ENCODE measurements around the gene PITPNC1. TPM values are rescaled to one million over a fixed set of nuclear protein-coding genes. Genes with fewer than 3 reads are reported as not detected.

The PITPNC1 gene
- total RNA-seq, 1 donor from 2014 or later, result 8.1 TPM

DNA sequence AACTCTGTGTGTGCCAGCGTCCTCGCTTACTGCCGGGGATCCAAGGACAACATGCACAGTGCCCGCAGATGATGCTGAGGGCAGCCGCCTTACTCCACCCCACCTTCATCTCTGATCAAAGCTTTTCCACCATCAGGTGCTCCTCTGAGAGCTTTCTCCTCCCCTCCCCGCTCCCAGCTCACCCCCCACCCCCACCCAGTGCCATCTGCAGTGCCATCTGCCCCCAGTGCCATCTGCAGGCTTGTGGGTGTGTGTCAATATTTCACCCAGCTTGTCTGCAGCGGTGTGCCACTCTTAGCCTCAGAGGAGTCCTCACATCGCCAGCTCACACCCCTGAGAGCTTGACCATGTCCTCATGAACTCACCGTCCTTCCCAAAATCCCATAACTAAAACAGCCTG is 242.5 kb downstream of the PITPNC1 start:
- no peak for TF ChIP-seq POLR2A (IDR thresholded peaks at IDR 0.05)
- TF ChIP-seq CTCF (IDR thresholded peaks at IDR 0.05), result no peak
- TF ChIP-seq POLR2AphosphoS5 (IDR thresholded peaks at IDR 0.05; ENCODE audit: insufficient read depth in 1 of 2, low read depth in 1 of 2), result no peak
- no peak for DNase-seq (ENCODE audit: extremely low spot score in 2 of 2)
- no peaks in the 10 kb centered on the region for H3K9me3 ChIP-seq
- H3K4me1 ChIP-seq, result peaks cover 13% of the 10 kb centered on the region
- H3K36me3 ChIP-seq, result no peaks in the 10 kb centered on the region
- no peaks in the 10 kb centered on the region for H3K27me3 ChIP-seq
- H3K27ac ChIP-seq, result no peak overlapping the region
- intact Hi-C loops (cut with DNase I), result loop anchor here (10.0 kb wide), 1 partner anchor 875 kb away; no protein-coding TSS in a partner anchor
- H3K4me3 ChIP-seq, result no peak overlapping the region

GRCh38 chr17:67620088-67620487 is 243.0 kb downstream of the PITPNC1 start:
- no peak for DNase-seq (ENCODE audit: extremely low spot score in 2 of 2)
- Histone ChIP-seq H3K9me3 (no peaks in the 10 kb centered on the region), H3K27me3 (no peaks in the 10 kb centered on the region), H3K4me1 (peaks cover 8% of the 10 kb centered on the region), H3K4me3 (no peak overlapping the region), H3K36me3 (no peaks in the 10 kb centered on the region), H3K27ac (no peak overlapping the region)
- no peak for TF ChIP-seq POLR2A (IDR thresholded peaks at IDR 0.05)
- no peak for TF ChIP-seq CTCF (IDR thresholded peaks at IDR 0.05)
- intact Hi-C loops (cut with DNase I), result no loop called here

DNA sequence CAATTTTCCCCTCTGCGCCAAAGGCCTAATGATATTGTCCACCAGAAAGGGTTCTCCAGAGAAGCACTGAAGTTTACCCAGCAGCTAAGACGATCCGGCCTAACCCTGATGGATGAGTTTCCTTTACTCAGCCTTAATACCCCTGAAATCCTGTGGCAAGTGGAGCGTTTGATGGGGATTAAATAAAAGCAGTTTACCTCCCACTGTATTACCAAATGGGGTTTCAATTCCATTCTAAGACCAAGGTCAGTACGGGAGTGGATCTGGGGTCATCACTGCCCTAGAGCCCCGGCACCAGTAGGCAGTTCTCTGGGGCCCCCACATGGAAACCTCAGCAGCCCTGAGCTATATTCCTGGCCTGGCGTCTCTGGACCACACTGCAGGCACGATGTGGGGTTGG is 243.6 kb downstream of the PITPNC1 start:
- intact Hi-C loops (cut with DNase I), result no loop called here
- no peak overlapping the region for H3K4me3 ChIP-seq
- TF ChIP-seq POLR2AphosphoS5 (IDR thresholded peaks at IDR 0.05; ENCODE audit: insufficient read depth in 1 of 2, low read depth in 1 of 2) (no peak), CTCF (IDR thresholded peaks at IDR 0.05) (no peak), POLR2A (IDR thresholded peaks at IDR 0.05) (no peak)
- H3K27ac ChIP-seq, result no peak overlapping the region
- H3K27me3 ChIP-seq, result no peaks in the 10 kb centered on the region
- no peak for DNase-seq (ENCODE audit: extremely low spot score in 2 of 2)
- no peaks in the 10 kb centered on the region for H3K36me3 ChIP-seq
- H3K9me3 ChIP-seq, result no peaks in the 10 kb centered on the region
- peaks cover 2% of the 10 kb centered on the region for H3K4me1 ChIP-seq

DNA sequence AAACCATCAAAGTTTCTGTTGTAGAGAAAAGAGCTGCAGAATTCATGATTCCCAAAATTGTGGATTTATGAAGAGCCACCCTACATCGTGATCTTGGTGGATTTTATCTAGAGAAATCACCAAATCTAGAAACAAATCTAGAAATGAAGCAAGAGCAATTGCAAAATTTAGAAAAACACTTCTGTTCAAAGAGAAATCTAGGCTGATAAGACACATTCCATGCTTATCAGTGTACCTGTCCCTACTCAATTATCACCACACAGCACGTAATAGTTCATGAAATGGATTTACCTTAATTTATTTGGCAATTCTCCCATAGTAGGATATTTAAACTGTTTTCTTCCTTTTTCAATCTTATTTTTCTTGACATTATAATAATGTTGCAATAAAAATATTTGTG is 246.7 kb downstream of the PITPNC1 start:
- intact Hi-C loops (cut with DNase I), result no loop called here

More for the DNA sequence above, 246.7 kb downstream of the PITPNC1 start:
- no peaks in the 10 kb centered on the region for H3K9me3 ChIP-seq
- no peak overlapping the region for H3K27ac ChIP-seq
- TF ChIP-seq POLR2A (IDR thresholded peaks at IDR 0.05), result no peak
- no peak for TF ChIP-seq POLR2AphosphoS5 (IDR thresholded peaks at IDR 0.05; ENCODE audit: insufficient read depth in 1 of 2, low read depth in 1 of 2)
- TF ChIP-seq CTCF (IDR thresholded peaks at IDR 0.05), result no peak
- no peak overlapping the region for H3K4me3 ChIP-seq
- no peaks in the 10 kb centered on the region for H3K27me3 ChIP-seq
- no peak for DNase-seq (ENCODE audit: extremely low spot score in 2 of 2)
- H3K4me1 ChIP-seq, result no peaks in the 10 kb centered on the region
- H3K36me3 ChIP-seq, result no peaks in the 10 kb centered on the region
